OCI-M2 (cell line): ENCODE results near the gene RNF11.
"Not testable (repeated sequence)": the region's sequence is repeated elsewhere in the genome, so short reads cannot be mapped to it uniquely, and the experiment has no call there.

ENCODE experiments used
- DNase-seq: peaks from one replicate; lab custom pipeline; 2025; ENCODE audit not compliant: unreplicated experiment; lab: John Stamatoyannopoulos, UW

The RNF11 gene

GRCh38 chr1:51227231-51227960 lies 8.7 kb upstream of the RNF11 start:
- DNase-seq: not testable (repeated sequence)

GRCh38 chr1:51228471-51228870 lies 7.6 kb upstream of the RNF11 start:
- DNase-seq: not testable (repeated sequence)

- no peak for DNase-seq
Observed at GRCh38 chr1:51230501-51231078, 5.5 kb upstream of the RNF11 start.

- DNase-seq: no peak
Observed at GRCh38 chr1:51231120-51231519, 5.0 kb upstream of the RNF11 start.

GRCh38 chr1:51231896-51232295 lies 4.2 kb upstream of the RNF11 start:
- DNase-seq: no peak

GRCh38 chr1:51234236-51234635 lies 1.8 kb upstream of the RNF11 start:
- DNase-seq: not testable (repeated sequence)

GRCh38 chr1:51234721-51235425 lies 1.2 kb upstream of the RNF11 start:
- peak; percentile 22 for DNase-seq

GRCh38 chr1:51236531-51237350 lies 668 bp downstream of the RNF11 start:
- no peak for DNase-seq

- no peak for DNase-seq
Observed at GRCh38 chr1:51237351-51238033, 1.4 kb downstream of the RNF11 start.

GRCh38 chr1:51238034-51238403 lies 1.9 kb downstream of the RNF11 start:
- no peak for DNase-seq

GRCh38 chr1:51240084-51240483 lies 4.0 kb downstream of the RNF11 start:
- no peak for DNase-seq

GRCh38 chr1:51241119-51241518 lies 5.0 kb downstream of the RNF11 start:
- no peak for DNase-seq

GRCh38 chr1:51242546-51242945 lies 6.5 kb downstream of the RNF11 start:
- DNase-seq: no peak

GRCh38 chr1:51247022-51247421 lies 10.9 kb downstream of the RNF11 start:
- DNase-seq: no peak

GRCh38 chr1:51247499-51247898 lies 11.4 kb downstream of the RNF11 start:
- DNase-seq: no peak

- no peak for DNase-seq
Observed at GRCh38 chr1:51249445-51249844, 13.4 kb downstream of the RNF11 start.

GRCh38 chr1:51250729-51251128 lies 14.7 kb downstream of the RNF11 start:
- not testable (repeated sequence) for DNase-seq

- DNase-seq: not testable (repeated sequence)
Observed at GRCh38 chr1:51251165-51251564, 15.1 kb downstream of the RNF11 start.

GRCh38 chr1:51252366-51252765 lies 16.3 kb downstream of the RNF11 start:
- no peak for DNase-seq

- no peak for DNase-seq
Observed at GRCh38 chr1:51253691-51254090, 17.6 kb downstream of the RNF11 start.

- DNase-seq: no peak
Observed at GRCh38 chr1:51255331-51255730, 19.3 kb downstream of the RNF11 start.
